GM12801 (cell line): Measurements from ENCODE around the gene RGL1.

Source experiments
- TF ChIP-seq, protein P1 (sequence below): IDR thresholded peaks from one replicate; pipeline ENCODE4 v1.5.1; 2011; ENCODE audit warnings: control low read depth; ENCODE audit not compliant: insufficient read length; ENCODE audit errors: extremely low read depth

RGL1 gene

DNA sequence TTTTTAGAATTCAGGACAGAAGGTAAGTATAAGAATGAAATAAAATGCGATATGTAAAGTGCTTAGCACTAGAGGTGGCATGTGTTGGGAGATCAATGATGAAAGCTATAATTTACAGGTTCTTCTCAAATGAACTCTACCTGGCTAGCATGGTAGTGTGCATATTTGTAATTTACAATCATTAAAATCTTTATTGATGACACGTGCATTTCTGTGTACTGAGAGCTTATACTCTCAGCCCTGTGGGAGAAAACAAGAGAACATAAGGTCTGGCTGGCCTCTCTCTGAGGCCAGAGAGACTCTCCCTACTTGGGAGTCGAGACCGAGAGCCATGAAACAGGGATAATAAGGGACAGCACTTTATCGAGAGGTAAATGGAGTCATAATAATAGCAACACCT is 156.2 kb downstream of the RGL1 start:
- TF ChIP-seq, protein P1, sequence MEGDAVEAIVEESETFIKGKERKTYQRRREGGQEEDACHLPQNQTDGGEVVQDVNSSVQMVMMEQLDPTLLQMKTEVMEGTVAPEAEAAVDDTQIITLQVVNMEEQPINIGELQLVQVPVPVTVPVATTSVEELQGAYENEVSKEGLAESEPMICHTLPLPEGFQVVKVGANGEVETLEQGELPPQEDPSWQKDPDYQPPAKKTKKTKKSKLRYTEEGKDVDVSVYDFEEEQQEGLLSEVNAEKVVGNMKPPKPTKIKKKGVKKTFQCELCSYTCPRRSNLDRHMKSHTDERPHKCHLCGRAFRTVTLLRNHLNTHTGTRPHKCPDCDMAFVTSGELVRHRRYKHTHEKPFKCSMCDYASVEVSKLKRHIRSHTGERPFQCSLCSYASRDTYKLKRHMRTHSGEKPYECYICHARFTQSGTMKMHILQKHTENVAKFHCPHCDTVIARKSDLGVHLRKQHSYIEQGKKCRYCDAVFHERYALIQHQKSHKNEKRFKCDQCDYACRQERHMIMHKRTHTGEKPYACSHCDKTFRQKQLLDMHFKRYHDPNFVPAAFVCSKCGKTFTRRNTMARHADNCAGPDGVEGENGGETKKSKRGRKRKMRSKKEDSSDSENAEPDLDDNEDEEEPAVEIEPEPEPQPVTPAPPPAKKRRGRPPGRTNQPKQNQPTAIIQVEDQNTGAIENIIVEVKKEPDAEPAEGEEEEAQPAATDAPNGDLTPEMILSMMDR = no peak

DNA sequence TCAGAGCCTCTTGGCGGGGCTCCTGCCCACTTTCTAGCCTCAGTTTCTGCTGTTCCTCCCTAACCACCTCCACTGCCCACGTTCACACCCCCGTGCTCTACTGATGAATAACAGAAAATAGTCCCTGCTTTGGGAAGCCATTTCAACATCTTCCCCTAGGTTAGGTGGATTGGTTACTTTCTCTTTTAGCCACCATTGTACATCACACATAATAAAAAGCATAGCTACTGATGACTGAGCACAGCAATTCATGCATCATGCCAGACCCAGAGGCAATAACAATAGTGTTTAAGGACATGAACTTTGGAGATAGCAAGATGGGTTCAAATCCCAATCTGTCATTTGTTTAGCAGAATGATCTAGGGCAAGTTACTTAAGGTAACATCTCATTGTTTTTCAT is 158.0 kb downstream of the RGL1 start:
- TF ChIP-seq, protein P1 = no peak

DNA sequence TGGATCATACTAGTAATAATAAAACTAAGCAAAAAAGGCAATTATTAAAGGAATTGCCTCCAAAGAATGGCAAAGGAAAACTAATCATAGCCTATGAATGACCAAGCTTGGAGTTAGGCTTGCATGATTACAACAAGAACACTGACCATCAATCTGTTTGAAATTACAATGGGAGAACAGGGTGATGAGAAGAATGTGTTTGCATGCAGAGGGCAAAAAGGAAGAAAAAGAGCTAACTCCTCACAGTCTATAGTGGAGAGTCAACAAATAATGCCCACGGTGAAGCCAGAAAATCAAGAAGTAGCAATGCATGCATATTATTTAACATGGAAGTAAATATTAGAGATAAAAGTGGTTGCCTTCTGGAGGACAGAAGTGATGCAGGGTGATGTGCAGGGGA is 160.8 kb downstream of the RGL1 start:
- TF ChIP-seq, protein P1 = no peak

DNA sequence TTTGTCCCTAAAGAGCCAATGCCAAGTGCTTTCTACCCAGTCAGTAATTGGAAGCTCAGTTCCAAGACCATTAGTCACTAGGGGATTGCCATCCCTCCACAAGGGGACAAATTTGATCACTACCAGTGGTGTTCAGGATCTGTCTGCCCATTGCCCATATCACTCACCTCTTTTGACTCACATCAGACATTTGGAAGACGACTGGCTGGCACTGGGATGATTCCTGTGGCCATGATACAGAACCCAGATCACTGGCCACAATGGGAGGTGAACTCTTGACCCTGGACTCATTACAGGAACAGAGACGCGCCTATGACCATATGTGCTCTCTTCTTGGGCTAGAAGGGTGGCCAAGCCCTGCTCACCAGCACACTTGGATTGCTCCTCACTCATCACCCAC is 161.6 kb downstream of the RGL1 start:
- TF ChIP-seq, protein P1 = no peak

DNA sequence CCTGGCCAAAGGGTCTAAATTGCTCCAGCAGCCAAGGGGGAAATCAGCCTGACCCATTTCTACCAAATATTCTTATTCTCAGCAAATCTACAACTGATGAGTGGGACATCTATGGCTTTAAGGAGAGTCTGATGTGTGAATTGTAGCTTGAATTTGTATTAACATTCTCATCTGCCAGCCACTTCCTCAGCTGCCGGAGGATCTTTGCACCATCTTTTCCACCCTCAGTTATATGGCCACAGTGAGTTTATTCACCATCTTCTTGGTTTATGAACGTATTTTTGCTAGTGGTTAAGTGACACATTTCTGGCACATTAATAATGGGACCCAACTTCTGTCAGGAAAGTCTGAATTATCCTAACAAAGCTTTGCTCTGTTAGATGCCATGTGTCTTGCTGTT is 163.0 kb downstream of the RGL1 start:
- TF ChIP-seq, protein P1 = no peak

DNA sequence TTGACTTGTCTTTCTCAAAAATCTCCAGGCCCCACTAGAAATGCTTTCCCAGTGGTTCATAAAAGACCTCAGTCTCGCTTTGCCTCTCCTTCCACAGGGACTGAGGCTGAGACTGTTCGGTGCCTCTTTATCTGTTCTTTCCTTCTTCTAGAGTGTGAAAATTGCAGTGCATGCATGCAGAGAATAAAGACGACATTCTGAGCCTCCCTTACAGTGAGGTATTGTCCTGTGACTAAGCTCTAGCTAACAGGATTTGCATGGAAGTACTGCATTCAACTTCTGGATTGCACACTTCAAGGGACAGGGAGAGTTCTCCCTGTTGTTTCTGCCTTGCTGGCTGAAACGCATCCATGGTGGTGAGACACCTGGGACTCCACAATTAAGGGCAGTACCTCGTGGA is 163.5 kb downstream of the RGL1 start:
- TF ChIP-seq, protein P1 = no peak

DNA sequence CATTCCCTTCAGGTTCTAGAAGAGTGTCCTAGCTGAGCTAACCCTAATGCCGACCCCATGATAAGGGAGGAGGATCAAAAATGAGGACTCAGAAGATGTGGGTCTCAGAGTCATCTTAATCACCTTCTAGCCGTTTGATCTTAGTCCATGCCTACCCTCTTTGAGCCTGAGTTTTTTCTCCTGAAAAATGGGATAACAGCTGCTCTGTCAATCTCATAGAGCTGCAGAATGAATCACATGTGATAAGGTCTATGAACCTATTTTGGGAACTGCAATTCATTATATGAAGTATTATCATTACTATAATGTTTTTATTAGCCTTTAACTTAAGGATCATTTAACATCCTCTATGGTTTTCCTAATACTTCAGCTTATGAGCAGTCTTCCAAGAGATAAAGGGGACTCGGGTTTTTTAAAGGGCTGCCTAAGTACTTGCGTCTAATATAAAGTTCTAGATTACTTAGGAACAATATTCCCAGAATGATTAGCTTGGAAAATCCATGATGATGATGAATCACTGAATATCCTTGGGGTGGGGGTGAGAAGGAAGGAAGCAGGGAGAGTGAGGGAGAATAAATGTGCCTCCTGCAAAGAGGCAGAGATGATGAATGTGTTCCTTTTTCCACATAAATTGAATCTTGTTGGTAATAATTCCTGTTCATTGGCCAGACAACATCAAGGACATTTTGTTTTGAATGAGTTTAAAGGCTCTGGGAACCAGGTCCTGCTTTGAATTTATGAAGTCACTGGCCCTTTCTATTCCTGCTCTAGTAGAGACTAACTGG is 165.8 kb downstream of the RGL1 start:
- TF ChIP-seq, protein P1 = no peak
